GM18505 (cell line): Measurements from ENCODE around the gene GATD1.
A peak's percentile ranks its signal among the peaks of the same experiment; 100 is the strongest.

Experiments used
- ATAC-seq: cut with Tn5 transposase; IDR thresholded peaks from one replicate; pipeline ENCODE4 v1.9.1; 2021; ENCODE audit not compliant: unreplicated experiment
- POLR2A ChIP-seq: IDR thresholded peaks from 4 replicates; pipeline ENCODE4 v1.6.1; 2011; ENCODE audit warnings: borderline replicate concordance; ENCODE audit not compliant: insufficient read depth, insufficient read length; ENCODE audit errors: extremely low read depth

Gene GATD1

GRCh38 chr11:773425-773824, 3.9 kb downstream of the GATD1 start:
- no peak for ATAC-seq
- TF ChIP-seq POLR2A = no peak

DNA sequence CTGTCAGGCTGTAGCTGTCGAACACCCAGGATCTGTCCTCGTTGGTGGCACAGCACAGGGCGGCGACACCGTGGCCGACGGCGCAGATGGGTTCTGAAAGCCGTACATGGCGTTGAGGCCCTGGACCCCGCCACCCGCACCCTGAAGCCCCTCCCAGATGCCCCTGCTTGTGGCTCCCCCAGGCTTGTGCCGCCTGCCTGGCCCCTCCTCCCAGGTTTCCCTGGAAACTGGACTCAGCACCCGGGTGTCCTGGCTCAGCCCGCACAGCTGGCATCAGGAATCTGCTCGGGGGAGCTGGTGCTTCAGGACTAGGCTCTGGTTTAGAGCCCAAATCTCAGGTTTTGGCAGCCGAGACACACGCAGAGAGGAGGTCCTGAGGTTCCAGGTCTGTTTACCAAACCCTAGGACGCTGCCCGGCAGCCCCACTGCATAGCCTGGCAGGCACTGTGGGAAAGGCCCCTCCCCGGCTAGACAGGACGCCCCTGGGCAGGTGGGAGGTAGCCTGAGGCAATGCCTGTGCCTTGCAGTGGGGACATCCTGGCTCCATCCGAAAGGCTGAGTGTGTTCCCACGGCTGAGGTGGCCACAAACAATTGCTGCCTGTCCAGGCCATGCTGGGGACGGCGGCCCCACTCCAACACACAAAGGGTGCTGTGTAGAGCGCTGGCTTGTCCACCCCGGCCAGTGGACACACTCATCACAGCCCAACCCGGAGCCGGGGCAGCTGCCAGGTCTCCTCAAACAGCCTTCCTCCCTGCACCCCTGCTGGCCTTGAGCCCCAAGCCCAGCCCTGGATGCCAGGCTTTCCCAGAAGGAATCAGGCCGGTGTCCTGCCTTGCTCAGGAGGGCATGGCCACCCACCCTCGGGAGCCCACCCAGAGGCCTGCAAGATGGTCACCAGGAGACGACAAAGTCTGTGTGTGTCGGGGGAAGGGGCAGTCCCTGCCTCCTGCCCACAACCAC, 4.6 kb downstream of the GATD1 start:
- TF ChIP-seq POLR2A = no peak
- no peak for ATAC-seq

DNA sequence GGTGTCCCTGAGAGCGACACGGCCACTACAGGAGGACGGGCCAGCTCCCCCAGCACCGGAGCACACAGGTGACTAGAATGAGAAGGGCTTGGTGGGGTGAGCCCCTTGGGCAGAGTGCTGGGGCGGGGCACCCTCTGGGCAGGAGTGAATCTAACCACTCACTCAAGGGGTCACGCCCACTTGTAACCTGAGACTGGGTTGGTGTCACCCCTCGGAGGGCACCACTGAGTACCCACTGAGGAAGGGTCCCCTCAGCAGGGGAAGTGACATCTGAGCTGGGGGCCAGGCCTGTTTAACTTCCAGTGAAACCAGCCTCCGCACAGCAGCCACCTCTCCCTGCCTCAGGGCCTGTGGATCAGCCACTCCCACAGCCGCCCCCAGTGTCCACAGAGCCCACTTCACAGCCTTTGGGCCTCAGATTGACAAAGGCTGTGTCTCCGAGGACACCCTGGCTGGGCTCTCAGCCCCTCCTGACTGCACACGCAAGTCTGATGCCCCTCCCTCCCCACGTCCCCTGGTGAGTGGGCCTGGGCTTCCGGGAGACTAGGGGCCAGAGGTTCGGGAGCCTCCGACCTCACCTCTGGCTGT, 5.6 kb downstream of the GATD1 start:
- TF ChIP-seq POLR2A = no peak
- no peak for ATAC-seq

DNA sequence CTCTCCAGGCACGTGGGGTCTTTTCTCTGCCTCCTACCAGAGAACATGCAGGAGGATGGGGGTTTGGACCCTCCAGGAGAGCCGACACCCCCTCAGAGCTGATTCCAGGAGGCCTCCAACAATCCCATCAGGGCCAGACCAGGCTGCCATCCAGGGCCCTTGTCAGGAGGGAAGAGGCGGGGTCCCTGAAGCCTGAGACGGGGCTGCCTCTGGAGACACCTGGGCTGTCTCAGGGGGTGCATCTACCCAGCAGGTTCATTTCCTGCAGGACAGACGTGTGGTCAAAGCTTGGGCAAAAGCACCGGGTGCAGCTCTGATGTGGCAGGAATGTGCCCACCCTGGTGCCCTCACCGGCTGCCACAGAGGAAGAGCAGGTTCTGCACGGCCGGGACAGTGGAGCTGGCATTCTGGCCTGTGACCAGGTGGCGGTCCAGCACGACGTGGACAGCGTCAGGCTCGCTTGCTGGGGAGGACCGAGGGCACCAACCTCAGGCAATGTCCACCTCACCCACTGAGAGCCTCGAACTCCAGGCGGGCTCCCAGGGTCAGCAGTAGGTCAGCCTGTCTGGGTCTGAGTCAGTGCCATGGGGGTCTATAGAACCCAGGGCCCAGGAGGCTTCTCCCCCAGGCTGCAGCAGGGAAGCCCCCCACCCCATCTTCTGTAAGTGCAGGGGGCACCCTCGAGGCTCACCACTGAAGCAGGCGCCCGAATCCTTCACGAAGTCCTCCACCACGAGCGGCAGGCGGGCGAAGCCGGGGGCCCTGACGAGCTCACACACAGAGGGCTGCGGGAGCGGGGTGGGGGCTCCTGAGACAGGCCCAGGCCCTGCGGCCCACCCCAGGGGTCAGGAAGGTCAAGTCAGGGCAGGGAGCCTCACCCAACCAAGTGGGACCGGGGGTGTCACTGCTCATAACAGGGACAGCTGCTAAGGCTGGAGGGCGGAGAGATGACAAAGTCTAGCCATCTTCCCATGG, 6.4 kb downstream of the GATD1 start:
- no peak for ATAC-seq
- TF ChIP-seq POLR2A = no peak

GRCh38 chr11:769887-770641, 7.2 kb downstream of the GATD1 start:
- ATAC-seq = no peak
- no peak for TF ChIP-seq POLR2A

GRCh38 chr11:767238-767637, 10.0 kb downstream of the GATD1 start:
- TF ChIP-seq POLR2A = no peak
- no peak for ATAC-seq

DNA sequence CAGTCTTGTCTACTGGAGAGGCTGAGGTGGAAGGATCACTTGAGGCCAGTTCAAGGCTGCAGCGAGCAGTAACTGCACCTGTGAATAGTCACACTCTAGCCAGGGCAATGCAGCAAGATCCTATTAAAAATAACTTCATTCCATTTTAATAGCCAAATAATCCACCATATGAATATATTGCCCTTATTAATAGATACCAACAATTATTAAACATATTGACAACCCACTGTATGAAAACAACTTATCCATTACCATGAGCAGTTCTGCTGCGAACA, 10.4 kb downstream of the GATD1 start:
- TF ChIP-seq POLR2A = no peak
- no peak for ATAC-seq

GRCh38 chr11:766106-766935, 11.0 kb downstream of the GATD1 start:
- no peak for ATAC-seq
- no peak for TF ChIP-seq POLR2A

DNA sequence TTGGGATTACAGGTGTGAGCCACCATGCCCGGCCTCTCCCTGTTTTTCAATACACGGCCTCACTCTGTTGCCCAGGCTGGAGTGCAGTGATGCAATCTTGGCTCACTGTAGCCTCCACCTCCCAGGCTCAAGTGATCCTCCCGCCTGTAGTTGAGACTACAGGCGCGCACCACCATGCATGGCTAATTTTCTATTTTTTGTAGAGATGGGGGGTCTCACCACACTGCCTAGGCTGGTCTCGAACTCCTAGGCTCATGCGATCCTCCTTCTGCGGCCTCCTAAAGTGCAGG, 11.5 kb downstream of the GATD1 start:
- ATAC-seq = no peak
- TF ChIP-seq POLR2A = no peak

DNA sequence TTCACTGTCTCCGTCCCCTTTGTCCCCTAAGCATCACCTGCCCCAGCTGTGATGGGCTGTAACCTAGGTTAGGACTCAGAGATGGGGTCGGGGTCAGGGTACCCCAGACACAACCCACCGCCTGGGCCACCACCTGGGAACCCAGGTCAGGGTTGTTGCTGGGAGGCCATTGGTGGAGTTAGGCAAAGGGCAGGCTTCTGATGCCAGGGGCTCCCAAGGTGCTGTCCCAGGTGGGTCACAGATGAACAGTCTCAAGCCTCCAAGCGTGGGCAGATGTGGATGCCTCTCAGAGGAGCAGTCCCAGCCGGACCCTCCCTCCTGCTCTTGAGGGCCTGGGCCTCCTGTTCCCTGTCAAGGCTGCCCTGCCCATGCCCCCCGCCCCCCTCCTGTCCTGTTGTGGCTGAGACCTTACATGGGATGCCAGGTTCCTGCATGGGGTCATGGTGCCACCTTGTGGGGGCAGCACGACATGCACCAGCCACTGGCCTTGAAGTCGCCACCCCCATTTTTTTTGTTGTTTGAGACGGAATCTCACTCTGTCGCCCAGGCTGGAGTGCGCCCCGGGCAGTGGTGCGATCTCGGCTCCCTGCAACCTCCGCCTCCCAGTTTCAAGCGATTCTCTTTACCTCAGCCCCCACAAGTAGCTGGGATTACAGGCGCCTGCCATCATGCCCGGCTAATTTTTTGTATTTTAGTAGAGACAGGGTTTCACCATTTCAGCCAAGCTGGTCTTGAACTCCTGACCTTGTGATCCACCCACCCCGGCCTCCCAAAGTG, 12.1 kb downstream of the GATD1 start:
- TF ChIP-seq POLR2A = peak; percentile 19
- no peak for ATAC-seq

GRCh38 chr11:764322-765024, 12.8 kb downstream of the GATD1 start:
- ATAC-seq = no peak
- TF ChIP-seq POLR2A = no peak
